GM18526 (cell line): ENCODE results near the gene AKNAD1.

Experiments
- POLR2A ChIP-seq: IDR thresholded peaks from 3 replicates; pipeline ENCODE4 v1.6.1; 2011; ENCODE audit not compliant: insufficient read length; ENCODE audit errors: extremely low read depth

Gene AKNAD1

GRCh38 chr1:108877348-108878159 is 20.7 kb upstream of the AKNAD1 start:
- TF ChIP-seq POLR2A, result no peak

DNA sequence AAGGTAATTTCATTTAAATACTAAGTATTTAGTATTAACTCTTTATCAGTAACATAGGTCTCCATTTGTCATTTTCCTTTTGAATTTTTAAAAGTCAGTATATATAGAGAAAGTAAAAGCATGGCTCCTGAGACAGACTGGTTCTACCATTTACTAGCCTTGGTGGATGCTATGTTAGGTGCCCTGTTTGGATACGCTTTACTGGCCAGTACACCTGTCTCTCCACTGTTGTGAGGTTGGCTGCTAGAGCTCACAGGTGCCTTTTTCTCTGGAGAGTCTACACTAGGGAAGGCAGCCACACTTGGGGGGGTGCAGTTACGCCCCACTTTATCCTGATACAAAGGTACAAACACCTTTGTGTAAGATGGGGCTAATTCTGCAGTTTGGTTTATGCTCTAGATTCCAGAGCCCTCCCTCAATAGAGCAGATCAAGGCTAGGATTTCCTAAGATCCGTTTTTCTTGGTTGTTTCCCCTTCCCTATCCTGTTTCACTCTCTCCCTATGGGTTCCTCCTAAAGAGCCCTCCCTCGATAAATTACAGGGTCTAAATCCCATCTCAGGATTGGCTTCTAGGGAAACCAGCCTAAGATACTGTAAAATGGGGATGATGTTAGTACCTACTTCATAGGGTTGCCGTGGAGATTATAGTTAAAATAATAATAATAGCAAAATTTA is 14.3 kb upstream of the AKNAD1 start:
- no peak for TF ChIP-seq POLR2A

- no peak for TF ChIP-seq POLR2A
These were observed 8.5 kb upstream of the AKNAD1 start for GRCh38 chr1:108865316-108865910.

DNA sequence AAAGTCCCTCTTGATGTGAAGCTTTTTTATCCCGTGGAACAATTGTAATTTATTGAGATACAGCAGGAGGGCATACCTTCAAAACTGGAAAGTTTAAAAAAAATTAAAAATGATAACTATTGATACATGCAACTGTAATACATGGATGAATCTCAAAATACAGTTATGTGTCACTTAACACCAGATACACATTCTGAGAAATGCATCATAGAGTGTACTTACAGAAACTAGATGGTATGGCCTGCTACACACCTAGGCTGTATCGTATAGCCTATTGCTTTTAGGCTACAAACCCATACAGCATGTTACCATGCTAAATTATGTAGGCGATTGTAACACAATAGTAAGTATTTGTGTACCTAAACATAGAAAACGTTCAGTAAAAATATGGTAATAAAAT is 7.1 kb upstream of the AKNAD1 start:
- no peak for TF ChIP-seq POLR2A

DNA sequence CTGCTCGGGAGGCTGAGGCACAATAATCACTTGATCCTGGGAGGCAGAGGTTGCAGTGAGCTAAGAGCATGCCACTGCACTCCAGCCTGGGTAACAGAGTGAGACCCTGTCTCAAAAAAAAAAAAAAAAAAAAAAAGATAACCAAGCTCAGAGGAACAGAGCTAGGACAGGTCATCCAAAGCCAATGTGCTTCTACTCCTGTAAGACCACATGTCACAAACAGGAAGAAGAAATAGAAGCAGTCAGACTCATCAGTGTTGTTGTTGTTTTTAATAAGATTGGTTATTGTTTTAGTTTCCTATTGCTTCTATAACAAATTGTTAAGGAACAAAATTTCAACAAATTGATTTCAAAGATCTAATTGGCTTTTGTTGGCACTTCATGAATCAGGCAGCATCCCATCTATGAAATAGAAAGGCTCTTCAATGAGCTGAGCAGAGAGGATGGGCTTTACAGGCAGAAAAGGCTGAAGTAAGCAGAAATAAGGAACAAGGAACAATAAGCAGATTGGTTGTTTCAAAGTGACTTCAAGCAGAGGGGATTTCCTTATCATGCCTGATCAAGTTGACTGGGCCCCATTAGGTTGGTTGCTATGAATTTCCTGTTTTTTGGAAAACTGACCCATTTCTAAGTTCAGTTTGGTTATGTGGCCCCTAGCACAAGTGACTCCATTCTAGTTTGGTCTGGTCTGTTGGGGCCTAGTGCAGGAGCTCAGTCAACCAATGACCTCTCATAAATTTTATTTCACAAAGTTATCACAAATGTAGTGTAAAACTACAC is 6.0 kb upstream of the AKNAD1 start:
- no peak for TF ChIP-seq POLR2A

- no peak for TF ChIP-seq POLR2A
These were observed 5.2 kb upstream of the AKNAD1 start for GRCh38 chr1:108862017-108862610.

- TF ChIP-seq POLR2A, result no peak
These were observed 4.7 kb upstream of the AKNAD1 start for GRCh38 chr1:108861566-108861965.

- TF ChIP-seq POLR2A, result no peak
These were observed 3.5 kb upstream of the AKNAD1 start for GRCh38 chr1:108860190-108860907.

DNA sequence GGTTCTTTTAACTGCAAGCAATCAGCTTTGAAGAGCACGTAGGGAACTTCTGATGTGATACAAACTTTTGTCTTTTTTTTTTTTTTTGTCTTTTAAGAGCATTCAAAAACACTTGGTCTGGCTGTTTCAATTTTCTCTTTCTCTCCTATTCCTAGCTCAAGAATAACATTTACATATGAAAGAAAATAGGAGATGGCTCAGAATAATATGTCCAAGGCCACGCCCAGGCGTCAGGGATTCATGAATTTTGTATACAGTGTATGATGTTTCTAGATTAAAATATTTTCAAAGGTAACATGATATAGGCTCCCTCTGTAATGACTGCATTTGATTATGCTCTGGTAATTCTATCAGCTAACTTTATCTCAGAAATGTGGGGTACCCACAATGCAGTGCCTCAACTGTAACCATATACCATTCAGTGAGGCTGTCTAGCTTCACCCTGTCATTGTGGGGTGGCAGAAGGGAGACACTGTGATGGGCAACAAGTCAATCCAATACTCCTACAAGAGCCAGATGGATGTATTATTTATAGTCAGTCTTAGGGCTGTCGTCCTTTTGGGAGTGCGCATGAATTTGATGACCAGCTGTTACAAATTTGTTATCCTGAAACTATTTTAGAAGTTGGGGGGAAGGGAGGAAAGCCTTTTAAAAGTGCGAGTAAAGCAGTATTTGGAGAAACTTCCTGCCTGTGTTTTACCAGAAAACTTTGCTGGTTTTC is 1.5 kb upstream of the AKNAD1 start:
- TF ChIP-seq POLR2A, result no peak

- no peak for TF ChIP-seq POLR2A
These were observed 2.5 kb downstream of the AKNAD1 start for GRCh38 chr1:108854221-108855019.

DNA sequence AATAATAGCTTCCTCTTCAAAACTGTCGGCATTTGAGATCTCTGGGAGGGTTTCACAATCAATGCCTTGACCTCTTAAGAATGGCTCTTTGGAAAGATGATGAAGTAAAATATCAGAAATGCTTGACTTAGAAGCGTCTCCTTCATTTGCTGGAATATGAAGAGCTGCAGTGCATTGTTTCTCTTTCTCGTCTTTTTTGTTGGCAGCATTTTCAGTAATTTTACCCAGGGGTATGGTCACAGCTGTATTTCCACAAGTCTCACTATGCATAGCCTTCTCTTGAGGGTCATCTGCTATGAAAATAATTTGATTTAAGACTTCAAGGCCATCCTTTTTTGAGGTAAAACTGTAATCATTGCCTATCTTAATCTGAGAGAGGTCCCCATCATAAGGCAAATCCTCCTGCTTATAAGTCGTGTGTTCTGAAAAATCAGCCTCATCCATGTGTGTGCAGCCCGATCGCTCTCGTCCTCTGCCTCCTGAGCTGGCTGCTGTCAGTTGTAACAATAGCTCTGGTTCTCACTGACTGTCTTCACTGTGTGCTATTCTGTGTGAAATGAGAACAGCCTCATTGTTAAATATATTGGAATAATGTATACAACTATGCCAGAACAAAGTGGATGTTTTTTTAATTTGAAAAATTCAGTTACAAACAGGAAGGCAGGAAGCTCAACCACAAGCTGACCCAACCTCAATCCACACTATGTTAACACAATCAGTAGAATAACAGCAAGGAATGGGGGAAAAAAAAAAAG is 4.5 kb downstream of the AKNAD1 start:
- TF ChIP-seq POLR2A, result no peak

GRCh38 chr1:108851567-108851966 is 5.3 kb downstream of the AKNAD1 start:
- no peak for TF ChIP-seq POLR2A

- TF ChIP-seq POLR2A, result no peak
These were observed 6.0 kb downstream of the AKNAD1 start for GRCh38 chr1:108850929-108851328.

GRCh38 chr1:108848806-108849205 is 8.1 kb downstream of the AKNAD1 start:
- no peak for TF ChIP-seq POLR2A
